ENCODE results near the gene SHMT2. TPM values are rescaled to one million over a fixed set of nuclear protein-coding genes. Genes with fewer than 3 reads are reported as not detected.

Gene SHMT2
- total RNA-seq, 1 experiment from 2014 or later: 297 TPM

GRCh38 chr12:57218030-57218853 is 11.3 kb upstream of the SHMT2 start:
- POLR2A ChIA-PET: interaction anchor here (1.0 to 2.2 kb wide), 2 partner anchors 12 to 25 kb away, joined by 5 read pairs; partner anchors contain the start of gene SHMT2
- Mint-ChIP-seq H3K4me3 (peak overlapping the region; percentile 78), H3K27ac (no peak overlapping the region), H3K27me3 (ENCODE audit: low read depth) (peaks cover 92% of the 10 kb centered on the region), H3K36me3 (no peaks in the 10 kb centered on the region), H3K9me3 (no peaks in the 10 kb centered on the region), H3K4me1 (peaks cover 63% of the 10 kb centered on the region)
- DNase-seq (ENCODE audit: low spot score) (no peak), ATAC-seq (no peak)
- TF ChIP-seq AFF4 (CRISPR knock-in tag; IDR thresholded peaks at IDR 0.05; ENCODE audit: borderline replicate concordance) (no peak), NFATC4 (CRISPR knock-in tag; IDR thresholded peaks at IDR 0.05) (no peak), TCF7 (CRISPR knock-in tag; IDR thresholded peaks at IDR 0.05; ENCODE audit: low read depth) (no peak), JAZF1 (CRISPR knock-in tag; IDR thresholded peaks at IDR 0.05) (no peak), EMX1 (CRISPR knock-in tag; IDR thresholded peaks at IDR 0.05) (no peak), STAT6 (CRISPR knock-in tag; conservative IDR thresholded peaks at IDR 0.05; ENCODE audit: low read depth) (no peak), PREB (CRISPR knock-in tag; IDR thresholded peaks at IDR 0.05; ENCODE audit: borderline replicate concordance) (no peak)
- CTCF ChIA-PET: interaction anchor here (0.6 to 8.5 kb wide), 7 partner anchors 7 to 90 kb away, joined by 3 to 415 read pairs (median 6); partner anchors contain the start of genes LRP1 and SHMT2

GRCh38 chr12:57219205-57219992 is 10.1 kb upstream of the SHMT2 start:
- H3K27ac Mint-ChIP-seq: no peak overlapping the region
- ATAC-seq: no peak
- TF ChIP-seq ELF4 (CRISPR knock-in tag; IDR thresholded peaks at IDR 0.05; ENCODE audit: low read depth) (no peak), MAX (CRISPR knock-in tag; IDR thresholded peaks at IDR 0.05) (no peak), ZSCAN18 (CRISPR knock-in tag; IDR thresholded peaks at IDR 0.05) (no peak), USF1 (CRISPR knock-in tag; IDR thresholded peaks at IDR 0.05) (no peak), FOXP1 (CRISPR knock-in tag; IDR thresholded peaks at IDR 0.05; ENCODE audit: borderline replicate concordance) (no peak), USF2 (CRISPR knock-in tag; IDR thresholded peaks at IDR 0.05) (no peak), PRDM15 (CRISPR knock-in tag; IDR thresholded peaks at IDR 0.05) (no peak), RORB (CRISPR knock-in tag; IDR thresholded peaks at IDR 0.05) (no peak), SP1 (CRISPR knock-in tag; conservative IDR thresholded peaks at IDR 0.05) (no peak)

More at GRCh38 chr12:57219205-57219992, 10.1 kb upstream of the SHMT2 start:
- no peak for DNase-seq (ENCODE audit: low spot score)
- peaks cover 57% of the 10 kb centered on the region for H3K4me1 Mint-ChIP-seq
- POLR2A ChIA-PET: interaction anchor here (0.9 to 1.3 kb wide), 2 partner anchors 10 to 11 kb away, joined by 3 to 5 read pairs; partner anchors contain the start of gene SHMT2
- no peaks in the 10 kb centered on the region for H3K9me3 Mint-ChIP-seq
- H3K4me3 Mint-ChIP-seq: peak overlapping the region; percentile 62
- peaks cover 92% of the 10 kb centered on the region for H3K27me3 Mint-ChIP-seq (ENCODE audit: low read depth)
- CTCF ChIA-PET: interaction anchor here (0.7 to 1.8 kb wide), 9 partner anchors 10 to 218 kb away, joined by 3 to 22 read pairs (median 4); partner anchors contain the start of gene SHMT2
- H3K36me3 Mint-ChIP-seq: no peaks in the 10 kb centered on the region
